ENCODE data around the gene RBP2. TPM values are rescaled to one million over a fixed set of nuclear protein-coding genes. Genes with fewer than 3 reads are reported as not detected.

The RBP2 gene
- total and polyA plus RNA-seq, 2 of the 8 experiments (the other 6 are each of a cell fraction or from before 2014, with no cell fraction given): not detected

GRCh38 chr3:139518306-139518705 is 42.0 kb upstream of the RBP2 start:
- no peaks in the 10 kb centered on the region; a peak in 3 of 7 replicates for H3K27me3 ChIP-seq (replicated peaks in 1 of 4; ENCODE audit: control insufficient read depth in 3 of 4, extremely low read depth in 1 of 4, insufficient read depth in 3 of 4, low read length in 3 of 4)

More at GRCh38 chr3:139518306-139518705, 42.0 kb upstream of the RBP2 start:
- Histone ChIP-seq H3K4me3 (ENCODE audit: extremely low read depth in 1 of 4, insufficient read depth in 2 of 4, low read depth in 3 of 4, low read length in 4 of 4) (no peak overlapping the region), H3K79me1 (ENCODE audit: low read depth, low read length) (no peaks in the 10 kb centered on the region), H2BK5ac (ENCODE audit: low read depth, low read length) (no peak overlapping the region), H4K20me1 (replicated peaks in 1 of 2; ENCODE audit: control insufficient read depth in 1 of 2, insufficient read depth in 2 of 2, low read length in 2 of 2) (no peaks in the 10 kb centered on the region), H3K36me3 (ENCODE audit: control insufficient read depth in 2 of 4, insufficient read depth in 4 of 4, low read length in 3 of 4) (no peaks in the 10 kb centered on the region), H2BK120ac (replicated peaks; ENCODE audit: low read depth, low read length) (no peak overlapping the region), H3K4me2 (ENCODE audit: insufficient read depth in 1 of 2, low read depth in 2 of 2, low read length in 2 of 2) (no peak overlapping the region), H2BK12ac (ENCODE audit: low read depth, low read length) (no peak overlapping the region), H2BK15ac (ENCODE audit: low read length) (no peak overlapping the region), H3K56ac (replicated peaks; ENCODE audit: insufficient read length, low read depth, low read length) (no peak overlapping the region), H4K8ac (ENCODE audit: extremely low read depth, insufficient read depth, low read length) (no peak overlapping the region), H3K23ac (ENCODE audit: insufficient read length) (no peak overlapping the region), H4K5ac (ENCODE audit: insufficient read length, low read depth, low read length) (no peak overlapping the region), H3K4me1 (replicated peaks in 1 of 4; ENCODE audit: control insufficient read depth in 3 of 4, insufficient read depth in 4 of 4, low read length in 3 of 4) (peaks cover 0 to 3% (median under 1%) of the 10 kb centered on the region in 4 experiments; a peak in 2 of 7 replicates), H3K9me3 (ENCODE audit: insufficient read depth in 2 of 2, low read depth in 1 of 2, low read length in 1 of 2) (no peaks in the 10 kb centered on the region), H2AK5ac (ENCODE audit: low read depth, low read length) (no peak overlapping the region), H3K4ac (replicated peaks; ENCODE audit: insufficient read length, low read depth, low read length) (no peak overlapping the region), H3K79me2 (ENCODE audit: control insufficient read depth in 1 of 2, insufficient read depth in 2 of 2, low read length in 2 of 2) (no peaks in the 10 kb centered on the region), H3K27ac (ENCODE audit: low read depth, low read length) (no peak overlapping the region), H3K14ac (ENCODE audit: insufficient read length) (no peak overlapping the region), H3K9ac (replicated peaks in 1 of 4; ENCODE audit: extremely low read depth in 1 of 4, low read depth in 3 of 4, low read length in 3 of 4) (no peak overlapping the region), H3K18ac (ENCODE audit: extremely low read depth, low read length) (no peak overlapping the region), H3K23me2 (ENCODE audit: low read depth, low read length) (no peaks in the 10 kb centered on the region), H4K91ac (replicated peaks; ENCODE audit: insufficient read length, low read length) (no peak overlapping the region), H2AFZ (ENCODE audit: low read length) (no peak overlapping the region), H2BK20ac (ENCODE audit: low read length) (no peak overlapping the region)
- 85% methylated on average over 6 of the region's 6 CpGs; no CpG with 5 or more reads in 1 of the 2 experiments for WGBS, 2 experiments (ENCODE audit: extremely low coverage in 1 of 2, insufficient coverage in 1 of 2, insufficient read length in 1 of 2, insufficient replicate concordance in 2 of 2, low coverage in 1 of 2, low lambda C conversion rate in 2 of 2, missing lambda C conversion rate in 1 of 2)
- TF ChIP-seq EGR1 (IDR thresholded peaks at IDR 0.05; ENCODE audit: borderline replicate concordance, low read depth, low read length) (no peak), CHD1 (IDR thresholded peaks at IDR 0.05; ENCODE audit: low read depth, low read length) (no peak), SIX5 (IDR thresholded peaks at IDR 0.05; ENCODE audit: low read depth, low read length) (no peak), TCF12 (IDR thresholded peaks at IDR 0.05; ENCODE audit: low read depth, low read length) (no peak), BRCA1 (IDR thresholded peaks at IDR 0.05; ENCODE audit: low read depth, low read length) (no peak), PHF8 (conservative IDR thresholded peaks at IDR 0.05; ENCODE audit: low read depth, low read length) (no peak), RNF2 (IDR thresholded peaks at IDR 0.05; ENCODE audit: borderline replicate concordance, low read depth, low read length, missing control alignments, poor library complexity, severe bottlenecking) (no peak)
- POLR2A ChIA-PET (ENCODE audit: partially characterized antibody): interaction anchor here (1.0 kb wide), 1 partner anchor 21 kb away, joined by 3 read pairs; the partner anchor contains the start of gene RBP1
- DNase-seq (ENCODE audit: low read depth in 1 of 2, low spot score in 2 of 2) (peak in 1 of 2 experiments; percentile 16), FAIRE-seq (no peak)
- CTCF ChIA-PET (ENCODE audit: partially characterized antibody): interaction anchor here (0.7 to 8.5 kb wide), 11 partner anchors 8 to 417 kb away, joined by 3 to 95 read pairs (median 18); partner anchors contain the start of gene CLSTN2
